Hepatic stellate cell (primary cell): ENCODE data around the gene DLG2.

Experiments
- DNase-seq: peaks from one replicate; pipeline ENCODE4 v3.0.0; 2011; ENCODE audit warnings: low spot score

Gene DLG2

DNA sequence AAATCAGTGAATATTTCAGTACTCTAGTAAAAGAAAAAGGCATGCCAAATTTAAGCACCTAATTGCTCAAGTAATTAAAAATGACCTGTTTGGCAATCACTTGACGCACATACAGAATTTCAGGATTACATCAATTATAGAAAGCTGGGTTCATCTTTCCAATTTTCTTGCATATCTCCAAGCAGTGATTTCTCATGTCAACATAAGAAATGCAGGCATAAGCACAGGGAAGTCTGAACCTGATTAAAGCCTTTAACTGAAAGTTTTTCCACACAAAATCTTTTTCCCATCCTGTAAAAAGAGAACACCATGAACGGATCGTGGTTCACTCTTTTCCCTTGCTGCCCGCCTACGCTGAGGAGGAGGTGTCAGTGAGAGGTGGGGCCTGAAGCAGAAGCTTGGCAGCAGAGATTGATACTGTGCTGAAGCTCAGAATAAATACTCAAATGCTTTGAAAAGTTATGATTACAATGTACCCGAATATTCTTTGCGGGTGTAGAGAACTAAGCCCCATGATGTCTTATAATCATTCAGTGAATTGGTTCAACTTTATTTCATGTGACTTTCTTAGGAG is 1636.9 kb downstream of the DLG2 start:
- DNase-seq = no peak

GRCh38 chr11:83982825-83983224 is 1644.3 kb downstream of the DLG2 start:
- no peak for DNase-seq

DNA sequence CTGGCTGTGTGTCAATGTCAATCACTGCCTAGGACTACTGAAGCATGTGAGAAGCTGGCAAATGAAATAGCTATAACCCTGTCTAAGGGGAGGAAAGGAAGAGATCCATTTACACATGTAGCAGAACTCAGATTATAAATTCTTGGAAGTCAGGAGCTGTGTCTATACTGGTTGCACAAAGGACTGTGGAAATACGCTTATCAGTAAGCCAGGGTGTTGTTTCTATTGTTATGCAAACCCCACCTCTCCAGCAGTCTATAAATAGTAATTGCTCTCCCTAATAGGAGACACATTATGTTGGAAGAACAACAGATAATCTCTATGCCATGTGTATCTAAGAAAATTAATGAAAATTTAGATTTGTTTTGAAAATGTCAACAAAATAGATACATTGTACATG is 1647.6 kb downstream of the DLG2 start:
- no peak for DNase-seq

DNA sequence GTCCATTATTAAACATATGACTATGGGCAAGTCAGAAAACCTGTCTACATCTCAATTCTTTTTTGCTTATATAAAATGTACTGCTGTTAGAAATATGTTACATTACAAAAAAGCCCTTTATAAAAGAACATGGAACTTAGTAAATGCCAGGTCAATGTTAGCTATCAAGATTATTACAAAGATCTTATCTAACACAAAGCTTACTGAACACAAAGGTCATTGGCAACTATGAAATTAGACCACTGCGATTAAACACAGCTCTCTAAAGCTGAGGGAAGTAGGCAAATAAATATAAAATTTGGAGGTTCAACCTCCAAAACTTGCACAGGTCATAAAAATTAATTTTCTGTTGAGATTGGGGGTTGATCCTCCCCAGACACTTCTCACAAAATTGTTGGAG is 1648.2 kb downstream of the DLG2 start:
- DNase-seq = no peak

GRCh38 chr11:83976086-83976485 is 1651.1 kb downstream of the DLG2 start:
- no peak for DNase-seq

- DNase-seq = no peak
Measured at GRCh38 chr11:83972536-83972935, 1654.6 kb downstream of the DLG2 start.

DNA sequence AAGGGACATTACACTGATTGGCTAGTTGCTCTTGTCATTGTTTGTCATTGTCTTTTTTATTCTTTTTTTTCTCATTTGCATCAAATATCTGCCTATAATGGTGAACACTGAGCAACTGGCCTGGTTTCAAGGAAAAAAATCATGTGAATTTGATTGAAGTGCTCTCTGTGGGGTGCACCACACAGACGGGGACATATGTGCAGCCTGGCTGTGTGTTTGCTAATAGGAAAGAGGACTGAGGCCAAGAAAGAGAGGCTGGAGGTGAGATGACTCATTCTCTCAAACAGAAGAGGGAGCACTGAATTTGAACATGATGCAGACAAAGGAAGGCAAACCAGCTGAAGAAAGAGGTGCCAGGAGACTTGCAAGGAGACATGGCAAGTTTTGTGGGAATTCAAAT is 1656.1 kb downstream of the DLG2 start:
- no peak for DNase-seq

DNA sequence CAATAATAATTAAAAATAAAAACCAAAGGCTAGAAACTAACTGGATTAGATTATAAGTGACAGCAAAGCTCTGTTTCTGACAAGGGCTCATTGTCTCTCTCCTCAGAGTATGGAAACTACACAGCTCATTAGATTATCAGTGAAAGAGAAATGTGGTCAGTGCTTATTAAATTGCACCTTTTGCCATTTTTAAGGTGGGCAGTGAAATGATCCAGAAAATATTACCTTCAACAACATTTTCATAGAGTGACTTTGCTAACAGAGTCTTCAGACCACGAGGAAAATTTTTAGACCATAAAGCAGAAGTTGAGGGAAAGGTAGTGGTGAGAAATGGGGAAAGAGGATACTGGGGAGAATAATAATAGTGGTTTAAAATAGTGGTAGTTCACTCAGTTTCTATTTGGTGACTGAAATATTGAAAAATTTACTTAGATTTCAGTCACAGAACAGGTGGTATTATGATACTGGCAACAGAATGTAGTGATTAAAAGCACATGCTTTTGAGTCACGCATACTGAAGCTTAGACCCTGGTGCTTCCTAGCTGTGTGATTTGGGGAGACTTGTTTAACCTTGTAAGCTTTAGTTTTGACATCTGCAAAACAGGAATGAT is 1657.0 kb downstream of the DLG2 start:
- no peak for DNase-seq

GRCh38 chr11:83957038-83957900 is 1669.9 kb downstream of the DLG2 start:
- no peak for DNase-seq

DNA sequence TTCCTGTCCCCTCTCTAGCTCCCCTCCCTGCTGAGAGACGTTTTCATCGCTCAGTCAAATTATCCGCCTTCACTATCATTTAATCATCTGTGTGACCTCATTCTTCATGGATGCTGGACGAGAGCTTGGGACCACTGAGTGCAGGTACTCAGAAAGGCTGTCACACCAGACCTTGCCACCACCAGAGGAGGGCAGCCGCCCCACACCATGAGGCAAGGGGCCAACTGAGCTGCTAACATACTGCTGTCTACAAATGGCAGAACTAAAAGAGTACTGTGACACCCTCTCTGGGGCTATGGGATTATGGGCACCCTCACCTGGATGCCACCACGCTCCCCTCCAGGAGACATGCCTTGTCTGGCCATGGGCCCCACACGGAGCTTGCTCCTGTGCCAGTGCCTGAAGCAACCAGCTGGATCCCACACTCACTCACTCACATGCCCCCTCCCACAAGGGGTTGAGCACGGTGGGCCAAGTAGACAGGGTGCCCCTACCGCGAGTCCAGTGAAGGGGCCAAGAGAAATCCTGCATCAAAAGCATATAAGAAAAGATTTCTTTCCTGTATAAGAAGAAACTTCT is 1670.9 kb downstream of the DLG2 start:
- DNase-seq = no peak

GRCh38 chr11:83954780-83955179 is 1672.4 kb downstream of the DLG2 start:
- DNase-seq = no peak

GRCh38 chr11:83951521-83951920 is 1675.6 kb downstream of the DLG2 start:
- no peak for DNase-seq

DNA sequence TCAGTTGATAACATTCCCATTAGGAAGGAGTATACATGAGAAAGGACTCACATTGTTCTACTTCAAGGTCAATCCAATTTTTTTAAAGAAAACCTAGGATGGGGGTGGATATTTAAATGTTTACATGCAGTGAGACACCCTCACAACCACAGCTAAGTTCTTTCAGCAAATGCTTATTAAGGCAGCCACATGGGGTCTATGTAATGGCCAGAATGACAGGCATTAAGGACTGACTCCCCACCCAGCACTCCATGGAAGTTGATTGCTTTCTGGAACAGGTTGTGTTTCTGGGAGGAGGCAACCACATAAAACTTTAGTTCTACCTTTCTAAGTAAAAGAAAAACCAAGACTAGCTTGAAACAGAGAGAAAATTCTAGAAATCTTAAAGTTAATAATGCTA is 1678.9 kb downstream of the DLG2 start:
- no peak for DNase-seq

DNA sequence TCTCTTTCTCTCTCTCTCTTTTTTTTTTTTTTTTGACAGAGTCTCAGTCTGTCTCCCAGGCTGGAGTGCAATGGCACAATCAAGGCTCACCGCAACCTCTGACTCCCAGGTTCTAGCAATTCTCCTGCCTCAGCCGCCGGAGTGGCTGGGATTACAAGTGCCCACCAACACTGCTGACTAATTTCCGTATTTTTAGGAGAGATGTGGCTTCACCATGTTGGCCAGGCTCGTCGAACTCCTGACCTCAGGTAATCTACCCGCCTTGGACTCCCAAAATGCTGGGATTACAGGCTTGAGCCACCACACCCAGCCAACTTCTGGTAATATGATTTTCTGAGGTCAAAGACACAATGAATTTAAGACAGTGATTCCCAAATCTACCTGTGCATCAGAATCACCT is 1681.2 kb downstream of the DLG2 start:
- no peak for DNase-seq

- DNase-seq = no peak
Measured at GRCh38 chr11:83941050-83941449, 1686.1 kb downstream of the DLG2 start.

- no peak for DNase-seq
Measured at GRCh38 chr11:83938148-83938547, 1689.0 kb downstream of the DLG2 start.

- DNase-seq = no peak
Measured at GRCh38 chr11:83933008-83933407, 1694.1 kb downstream of the DLG2 start.

- DNase-seq = no peak
Measured at GRCh38 chr11:83927422-83927821, 1699.7 kb downstream of the DLG2 start.

- DNase-seq = no peak
Measured at GRCh38 chr11:83924795-83925542, 1702.2 kb downstream of the DLG2 start.

- DNase-seq = no peak
Measured at GRCh38 chr11:83923961-83924360, 1703.2 kb downstream of the DLG2 start.

DNA sequence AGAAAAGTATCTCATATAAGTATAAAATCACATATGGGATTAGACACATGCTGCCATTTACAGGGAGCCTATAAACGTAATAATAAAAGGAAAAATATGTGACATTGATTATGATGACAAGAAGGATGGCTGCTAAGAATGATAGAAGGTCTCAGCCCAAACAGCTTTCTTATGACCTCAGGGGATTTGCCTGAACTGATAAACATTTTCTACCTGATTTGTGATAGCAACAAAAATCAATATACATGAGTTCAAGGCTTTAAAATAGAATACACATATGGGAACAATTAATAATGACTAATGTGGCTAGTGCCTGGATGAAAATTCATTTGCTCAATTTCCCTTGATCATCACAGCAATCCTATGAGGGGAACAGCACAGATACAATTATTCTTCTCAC is 1704.2 kb downstream of the DLG2 start:
- no peak for DNase-seq

DNA sequence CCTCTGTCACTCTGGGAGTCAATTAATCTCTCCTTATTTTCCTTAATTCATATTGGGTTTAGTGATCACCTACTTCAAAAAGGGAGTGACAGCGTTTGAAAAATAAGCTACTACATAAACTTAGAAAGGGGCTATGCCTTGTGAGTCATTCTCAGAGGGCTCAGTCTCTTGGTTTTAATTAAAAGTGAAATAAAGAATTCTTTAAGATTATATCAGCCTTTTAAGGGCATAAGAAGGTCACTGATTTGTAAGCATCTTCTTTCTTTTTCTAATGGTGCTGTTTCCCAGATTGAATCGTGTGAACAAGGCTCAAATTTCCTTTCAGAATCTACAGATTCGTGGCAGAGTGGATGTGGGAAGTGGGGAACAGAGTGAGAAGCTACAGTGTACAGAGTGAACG is 1704.8 kb downstream of the DLG2 start:
- DNase-seq = no peak
